Measurements from ENCODE around the gene ELOVL1. TPM values are rescaled to one million over a fixed set of nuclear protein-coding genes. Genes with fewer than 3 reads are reported as not detected.

Gene ELOVL1
- total and polyA plus RNA-seq, 2 of the 13 experiments (the other 11 are each of a cell fraction or from before 2014, with no cell fraction given) = 55.2 to 77.4 TPM

DNA sequence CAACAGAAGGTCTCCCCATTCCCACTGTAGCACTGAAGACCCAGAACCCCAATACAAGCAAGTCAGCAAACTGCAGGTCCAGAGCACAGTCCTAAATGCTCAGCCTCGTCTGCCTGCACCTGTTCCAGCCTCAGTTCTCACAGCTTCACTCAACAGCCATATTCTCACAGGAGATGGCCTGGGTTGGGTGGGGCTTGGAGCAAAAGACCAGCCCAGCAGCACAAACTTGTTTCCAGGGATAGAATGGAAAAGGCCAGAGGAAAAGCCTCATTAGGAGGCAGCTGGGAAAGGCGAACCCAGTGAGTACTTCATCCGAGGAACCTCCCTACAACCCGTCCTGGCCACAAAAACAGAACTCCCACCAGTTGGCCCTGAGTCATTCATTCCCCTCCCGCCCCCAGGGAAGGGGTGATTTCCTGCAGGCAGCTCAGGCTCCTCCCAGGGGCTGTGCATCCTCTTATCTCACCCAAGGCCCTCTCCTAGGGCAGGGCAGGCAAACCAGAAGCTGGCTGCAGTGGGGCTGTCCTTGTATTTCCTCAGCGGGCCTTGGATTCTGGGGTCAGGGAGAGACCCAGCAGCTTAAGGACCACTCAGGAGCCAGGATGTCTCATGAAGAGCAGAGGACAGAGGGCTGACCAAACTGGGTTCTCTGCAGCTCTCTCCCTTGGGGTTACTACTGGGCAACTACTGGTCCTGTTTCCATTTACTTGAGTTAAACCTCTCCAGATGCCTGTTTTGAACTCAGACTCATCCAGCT, 37.6 kb downstream of the ELOVL1 start:
- Histone ChIP-seq H3K9me3 (ENCODE audit: low read length) (no peaks in the 10 kb centered on the region), H2AFZ (ENCODE audit: low read length) (no peak overlapping the region), H3K4me3 (replicated peaks in 1 of 3; ENCODE audit: insufficient read depth in 1 of 3, low read depth in 2 of 3, low read length in 3 of 3) (no peak overlapping the region), H3K27me3 (ENCODE audit: control insufficient read depth in 1 of 2, insufficient read depth in 2 of 2, low read length in 2 of 2) (no peaks in the 10 kb centered on the region; a peak in 1 of 5 replicates), H3K4me1 (ENCODE audit: insufficient read depth, low read length) (no peaks in the 10 kb centered on the region; the same call in 1 of the 2 replicates), H3K79me2 (ENCODE audit: insufficient read depth, low read length) (no peaks in the 10 kb centered on the region), H4K20me1 (ENCODE audit: insufficient read depth, low read length) (no peaks in the 10 kb centered on the region), H3K36me3 (replicated peaks in 1 of 2; ENCODE audit: control insufficient read depth in 1 of 2, insufficient read depth in 2 of 2, low read length in 2 of 2) (no peaks in the 10 kb centered on the region), H3K9ac (ENCODE audit: insufficient read depth, low read depth, low read length) (no peak overlapping the region), H3K4me2 (ENCODE audit: low read depth, low read length) (no peak overlapping the region), H3K27ac (ENCODE audit: extremely low read length, insufficient read depth, low read length) (no peak overlapping the region)
- DNase-seq (ENCODE audit: low spot score) = no peak
- intact Hi-C loops (cut with micrococcal nuclease; ENCODE audit: unreplicated experiment) (no loop called here), in situ Hi-C loops (cut with HindIII; ENCODE audit: extremely low pct_ligation_motif_present, low pct_unique_long_range_greater_than_20kb) (no loop called here)
- no peak for TF ChIP-seq ZNF782 (CRISPR knock-in tag; IDR thresholded peaks at IDR 0.05; ENCODE audit: borderline replicate concordance)
- no peak for TF ChIP-seq ZNF564 (CRISPR knock-in tag; IDR thresholded peaks at IDR 0.05)
- TF ChIP-seq, protein P1, sequence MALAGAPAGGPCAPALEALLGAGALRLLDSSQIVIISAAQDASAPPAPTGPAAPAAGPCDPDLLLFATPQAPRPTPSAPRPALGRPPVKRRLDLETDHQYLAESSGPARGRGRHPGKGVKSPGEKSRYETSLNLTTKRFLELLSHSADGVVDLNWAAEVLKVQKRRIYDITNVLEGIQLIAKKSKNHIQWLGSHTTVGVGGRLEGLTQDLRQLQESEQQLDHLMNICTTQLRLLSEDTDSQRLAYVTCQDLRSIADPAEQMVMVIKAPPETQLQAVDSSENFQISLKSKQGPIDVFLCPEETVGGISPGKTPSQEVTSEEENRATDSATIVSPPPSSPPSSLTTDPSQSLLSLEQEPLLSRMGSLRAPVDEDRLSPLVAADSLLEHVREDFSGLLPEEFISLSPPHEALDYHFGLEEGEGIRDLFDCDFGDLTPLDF (CRISPR knock-in tag; IDR thresholded peaks at IDR 0.05) = no peak
- peak; percentile 49; the same call in 1 of the 2 replicates for TF ChIP-seq ZNF263 (CRISPR knock-in tag; IDR thresholded peaks at IDR 0.05)
- no peak for TF ChIP-seq ZNF570 (CRISPR knock-in tag; IDR thresholded peaks at IDR 0.05; ENCODE audit: borderline replicate concordance)
- no peak for FAIRE-seq
- 17% methylated on average over 5 of the region's 6 CpGs for WGBS (ENCODE audit: low lambda C conversion rate)
- no TSS peak for BruUV-seq (replicated peaks)
- peak; percentile 58 for ATAC-seq
- ChIA-PET CTCF (ENCODE audit: low intra/inter-chr PET ratio, low total read pairs) (no interaction called here), POLR2A (interaction anchor here (0.7 kb wide), 1 partner anchor 18 kb away, joined by 3 read pairs; no protein-coding TSS in a partner anchor)
